Neural progenitor cell (in vitro differentiated cells): ENCODE data around the gene KMT2E. TPM values are rescaled to one million over a fixed set of nuclear protein-coding genes. Genes with fewer than 3 reads are reported as not detected.

Source experiments
- DNase-seq: peaks from one replicate; pipeline ENCODE4 v3.0.0-alpha.2; 2016; ENCODE audit warnings: low spot score
- H2AFZ ChIP-seq: fragments of 200-600 bp; sonication (generic); replicated peaks from 2 replicates; pipeline ENCODE4 v1.6.1; 2016; ENCODE audit warnings: antibody characterized with exemption
- H3F3A ChIP-seq: fragments of 200-600 bp; sonication (generic); 2 replicates; pipeline ENCODE4 v1.6.1; 2016; ENCODE audit warnings: antibody characterized with exemption, low read depth
- H3K27ac ChIP-seq: fragments of 200-600 bp; sonication (generic); 2 replicates; pipeline ENCODE4 v1.5.1; 2016; ENCODE audit warnings: mild to moderate bottlenecking
- H3K27me3 ChIP-seq: fragments of 200-600 bp; sonication (generic); 2 replicates; pipeline ENCODE4 v1.6.1; 2016; ENCODE audit warnings: mild to moderate bottlenecking, moderate library complexity
- H3K36me3 ChIP-seq: fragments of 200-600 bp; sonication (generic); 2 replicates; pipeline ENCODE4 v1.5.1; 2016
- H3K4me1 ChIP-seq: fragments of 200-600 bp; sonication (generic); 2 replicates; pipeline ENCODE4 v1.6.1; 2016; ENCODE audit warnings: mixed run types
- H3K4me2 ChIP-seq: fragments of 200-600 bp; sonication (generic); 2 replicates; pipeline ENCODE4 v1.6.1; 2016
- H3K4me3 ChIP-seq: fragments of 200-600 bp; sonication (generic); 2 replicates; pipeline ENCODE4 v1.5.1; 2016
- H3K79me2 ChIP-seq: fragments of 200-600 bp; sonication (generic); 2 replicates; pipeline ENCODE4 v1.6.1; 2016; ENCODE audit warnings: low read depth
- H3K9ac ChIP-seq: fragments of 200-600 bp; sonication (generic); 2 replicates; pipeline ENCODE4 v1.6.1; 2016
- H3K9me3 ChIP-seq: fragments of 200-600 bp; sonication (generic); 2 replicates; pipeline ENCODE4 v1.5.1; 2016; ENCODE audit warnings: low read depth
- H4K20me1 ChIP-seq: fragments of 200-600 bp; sonication (generic); 2 replicates; pipeline ENCODE4 v1.6.1; 2016; ENCODE audit warnings: low read depth
- H3K27ac Mint-ChIP-seq: 3 replicates; pipeline ENCODE4 v1.8.0; 2021; ENCODE audit warnings: mixed read lengths
- H3K27me3 Mint-ChIP-seq: 2 replicates; pipeline ENCODE4 v1.8.0; 2022; ENCODE audit warnings: low read depth, mild to moderate bottlenecking, inconsistent platforms, moderate library complexity, mixed read lengths; ENCODE audit not compliant: insufficient read depth
- H3K36me3 Mint-ChIP-seq: 3 replicates; pipeline ENCODE4 v1.8.0; 2021; ENCODE audit warnings: mixed read lengths
- H3K4me1 Mint-ChIP-seq: 3 replicates; pipeline ENCODE4 v1.8.0; 2021; ENCODE audit warnings: mixed read lengths
- H3K4me3 Mint-ChIP-seq: 3 replicates; pipeline ENCODE4 v1.8.0; 2021; ENCODE audit warnings: mild to moderate bottlenecking, moderate library complexity, mixed read lengths
- H3K9me3 Mint-ChIP-seq: 3 replicates; pipeline ENCODE4 v1.8.0; 2020; ENCODE audit warnings: mixed read lengths
- CTCF ChIP-seq: fragments of 200-600 bp; sonication (generic); IDR thresholded peaks from 2 replicates; pipeline ENCODE4 v1.5.1; 2017; ENCODE audit warnings: antibody characterized with exemption, mild to moderate bottlenecking
- EZH2 ChIP-seq: fragments of 200-600 bp; sonication (generic); IDR thresholded peaks from 2 replicates; pipeline ENCODE4 v1.6.1; 2017; ENCODE audit warnings: antibody characterized with exemption, mild to moderate bottlenecking, moderate library complexity
- EZH2phosphoT487 ChIP-seq: fragments of 200-600 bp; sonication (generic); IDR thresholded peaks from 2 replicates; pipeline ENCODE4 v1.6.1; 2017; ENCODE audit warnings: antibody characterized with exemption
- total RNA-seq: library from RNA; depleted of rRNA; stranded (reverse); fragments of >200 nt; gene quantifications from 2 replicates; pipeline ENCODE4 v1.2.3, GENCODE V29; 2015; ENCODE audit warnings: low replicate concordance

KMT2E gene
- total RNA-seq, 1 donor from 2014 or later: 124 TPM

GRCh38 chr7:105097619-105098018 lies 83.6 kb downstream of the KMT2E start:
- no peak overlapping the region for H3K4me3 ChIP-seq
- no peaks in the 10 kb centered on the region for H3K9me3 ChIP-seq
- no peak for DNase-seq
- no peak overlapping the region for H2AFZ ChIP-seq
- no peaks in the 10 kb centered on the region for H3K9me3 Mint-ChIP-seq
- peaks cover 21% of the 10 kb centered on the region for H3K36me3 ChIP-seq
- H3K9ac ChIP-seq: no peak overlapping the region
- H3K27ac ChIP-seq: no peak overlapping the region
- no peak overlapping the region for H3K4me2 ChIP-seq
- peaks cover 15% of the 10 kb centered on the region for H4K20me1 ChIP-seq
- H3K27me3 Mint-ChIP-seq: no peaks in the 10 kb centered on the region
- TF ChIP-seq EZH2phosphoT487: no peak
- no peak for TF ChIP-seq CTCF
- TF ChIP-seq EZH2: no peak
- peaks cover 5% of the 10 kb centered on the region for H3K79me2 ChIP-seq
- H3K36me3 Mint-ChIP-seq: peaks cover 30% of the 10 kb centered on the region
- H3K27me3 ChIP-seq: no peaks in the 10 kb centered on the region
- H3K4me3 Mint-ChIP-seq: no peak overlapping the region
- peaks cover 2% of the 10 kb centered on the region for H3K4me1 Mint-ChIP-seq
- no peaks in the 10 kb centered on the region for H3K4me1 ChIP-seq
- no peak overlapping the region for H3K27ac Mint-ChIP-seq
- H3F3A ChIP-seq: peaks cover 21% of the 10 kb centered on the region

DNA sequence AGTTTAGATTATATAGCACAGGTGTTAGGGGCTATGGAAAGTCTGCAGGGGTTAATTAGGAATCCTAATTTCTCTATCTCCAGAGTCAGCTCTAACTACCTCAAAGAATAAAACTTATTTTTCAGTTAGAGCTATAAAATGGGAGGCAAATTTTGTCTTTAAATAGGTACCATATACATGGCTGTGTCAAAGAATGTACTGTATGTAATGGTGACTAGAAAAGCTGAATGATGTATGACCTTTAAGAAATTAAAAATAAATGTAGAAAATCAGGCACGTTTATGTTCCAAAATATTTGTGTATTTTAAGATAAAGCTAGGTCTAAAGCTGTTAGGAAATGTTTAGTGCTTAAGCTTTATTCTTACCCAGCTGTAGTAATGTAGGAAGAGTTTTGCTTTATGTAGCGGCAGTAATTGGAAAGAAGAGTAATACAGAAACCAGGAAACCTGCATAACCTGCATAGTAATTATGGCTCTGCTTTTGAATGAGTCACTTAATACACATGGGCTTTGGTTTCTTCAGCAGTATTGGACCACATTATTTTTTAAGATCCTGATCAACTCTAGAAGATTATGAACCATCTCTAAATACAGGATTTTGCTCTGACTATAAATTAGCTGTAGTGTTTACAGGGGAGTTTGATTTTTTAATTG lies 85.0 kb downstream of the KMT2E start:
- H2AFZ ChIP-seq: no peak overlapping the region
- TF ChIP-seq EZH2 (no peak), CTCF (no peak), EZH2phosphoT487 (no peak)
- Mint-ChIP-seq H3K4me3 (no peak overlapping the region), H3K36me3 (peaks cover 27% of the 10 kb centered on the region), H3K27me3 (no peaks in the 10 kb centered on the region), H3K4me1 (peaks cover 2% of the 10 kb centered on the region), H3K27ac (no peak overlapping the region), H3K9me3 (no peaks in the 10 kb centered on the region)
- no peak overlapping the region for H3K9ac ChIP-seq
- no peak overlapping the region for H3K4me2 ChIP-seq
- no peaks in the 10 kb centered on the region for H3K4me1 ChIP-seq
- peaks cover 21% of the 10 kb centered on the region for H3F3A ChIP-seq
- H3K79me2 ChIP-seq: peaks cover 7% of the 10 kb centered on the region
- H3K9me3 ChIP-seq: no peaks in the 10 kb centered on the region
- H3K27ac ChIP-seq: no peak overlapping the region
- peaks cover 28% of the 10 kb centered on the region for H3K36me3 ChIP-seq
- H3K4me3 ChIP-seq: no peak overlapping the region
- no peaks in the 10 kb centered on the region for H3K27me3 ChIP-seq
- no peak for DNase-seq
- peaks cover 9% of the 10 kb centered on the region for H4K20me1 ChIP-seq

GRCh38 chr7:105101864-105102263 lies 87.9 kb downstream of the KMT2E start:
- H3K36me3 ChIP-seq: peaks cover 50% of the 10 kb centered on the region
- TF ChIP-seq EZH2 (no peak), EZH2phosphoT487 (no peak), CTCF (no peak)
- no peaks in the 10 kb centered on the region for H3K27me3 ChIP-seq
- H3K9me3 Mint-ChIP-seq: no peaks in the 10 kb centered on the region
- H4K20me1 ChIP-seq: peaks cover 2% of the 10 kb centered on the region
- H3K4me1 ChIP-seq: no peaks in the 10 kb centered on the region
- H3K27me3 Mint-ChIP-seq: no peaks in the 10 kb centered on the region
- no peaks in the 10 kb centered on the region for H3K9me3 ChIP-seq
- H3K4me3 Mint-ChIP-seq: no peak overlapping the region
- DNase-seq: no peak
- peaks cover 2% of the 10 kb centered on the region for H3K4me1 Mint-ChIP-seq
- H3K4me2 ChIP-seq: no peak overlapping the region
- peaks cover 6% of the 10 kb centered on the region for H3K79me2 ChIP-seq
- peaks cover 24% of the 10 kb centered on the region for H3K36me3 Mint-ChIP-seq
- H3K27ac Mint-ChIP-seq: no peak overlapping the region
- H3F3A ChIP-seq: peaks cover 26% of the 10 kb centered on the region
- H2AFZ ChIP-seq: no peak overlapping the region
- no peak overlapping the region for H3K4me3 ChIP-seq
- no peak overlapping the region for H3K9ac ChIP-seq
- no peak overlapping the region for H3K27ac ChIP-seq
